HG03139 (cell line): Measurements from ENCODE around the gene NFKB1.
"Not testable (repeated sequence)": the region's sequence is repeated elsewhere in the genome, so short reads cannot be mapped to it uniquely, and the experiment has no call there.

Source experiments
- ATAC-seq: cut with Tn5 transposase; IDR thresholded peaks from one replicate; pipeline ENCODE4 v1.9.1; 2021; ENCODE audit not compliant: unreplicated experiment

Gene NFKB1

DNA sequence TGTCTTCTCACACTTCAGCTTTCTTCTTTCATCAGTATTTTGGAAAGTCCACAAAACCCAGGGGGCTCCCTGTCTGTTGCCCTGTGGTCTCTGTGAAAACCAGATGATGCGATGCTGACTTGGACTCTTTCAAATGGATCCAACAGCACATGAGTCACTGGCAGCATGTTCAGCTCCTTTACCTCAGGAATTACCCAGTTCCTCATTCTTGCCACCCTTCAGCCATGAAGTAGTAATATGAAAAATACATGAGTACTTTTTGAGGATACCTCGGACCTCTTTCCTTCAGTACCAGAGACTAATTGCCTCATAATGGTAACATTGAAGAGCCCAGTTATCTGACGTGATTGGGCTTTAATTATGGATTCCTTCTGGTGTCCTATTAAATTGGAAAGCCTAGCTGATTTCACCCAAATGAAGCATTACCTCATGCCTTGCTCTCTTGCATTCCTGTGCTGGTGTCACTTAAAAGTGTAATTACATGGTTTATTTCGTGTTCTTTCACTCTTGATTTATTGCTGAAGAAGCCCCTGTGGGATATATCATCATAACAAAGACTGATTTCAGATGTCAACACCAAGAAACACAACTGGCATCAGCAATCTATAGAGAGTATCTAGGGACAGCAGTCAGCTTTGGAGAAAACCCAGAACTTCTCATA lies 63.4 kb downstream of the NFKB1 start:
- peak; percentile 73 for ATAC-seq

DNA sequence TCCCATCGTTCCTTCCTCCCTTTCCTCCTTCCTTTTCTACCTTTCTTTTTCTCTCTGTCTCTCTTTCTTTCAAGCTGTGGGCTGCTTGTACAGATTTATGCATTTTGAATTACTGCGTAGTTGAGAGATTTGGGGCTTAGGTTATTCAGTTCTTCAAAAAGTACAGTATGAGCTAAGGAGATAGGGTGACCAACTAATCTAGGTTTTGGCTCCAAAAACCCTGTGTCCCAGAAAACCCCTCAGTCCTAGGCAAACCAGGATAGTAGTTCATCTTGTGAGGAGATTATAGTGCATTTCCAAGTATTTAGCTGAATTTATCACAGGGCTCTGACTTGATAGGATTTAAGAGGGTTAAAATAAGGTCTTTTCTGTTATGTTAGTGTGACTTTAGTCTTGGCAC lies 64.5 kb downstream of the NFKB1 start:
- ATAC-seq: no peak

DNA sequence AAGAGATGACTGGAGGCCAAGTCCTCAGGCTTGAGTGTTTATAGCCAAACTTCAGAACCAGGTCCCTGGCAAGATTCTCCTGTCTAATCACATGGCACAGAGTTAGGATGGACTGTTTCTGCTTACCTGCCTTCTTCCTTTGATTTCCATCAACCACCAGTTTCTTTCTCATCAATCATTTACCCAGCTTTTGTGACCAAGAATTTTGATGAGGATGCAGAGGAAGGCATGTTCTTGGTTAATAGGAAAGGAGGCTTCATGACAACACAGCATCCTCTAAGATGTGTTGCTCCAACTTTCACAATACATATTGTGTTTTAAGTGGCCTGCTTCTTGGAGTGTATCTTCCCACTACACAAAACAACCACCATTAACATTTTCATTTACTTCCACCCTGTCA lies 65.3 kb downstream of the NFKB1 start:
- no peak for ATAC-seq

DNA sequence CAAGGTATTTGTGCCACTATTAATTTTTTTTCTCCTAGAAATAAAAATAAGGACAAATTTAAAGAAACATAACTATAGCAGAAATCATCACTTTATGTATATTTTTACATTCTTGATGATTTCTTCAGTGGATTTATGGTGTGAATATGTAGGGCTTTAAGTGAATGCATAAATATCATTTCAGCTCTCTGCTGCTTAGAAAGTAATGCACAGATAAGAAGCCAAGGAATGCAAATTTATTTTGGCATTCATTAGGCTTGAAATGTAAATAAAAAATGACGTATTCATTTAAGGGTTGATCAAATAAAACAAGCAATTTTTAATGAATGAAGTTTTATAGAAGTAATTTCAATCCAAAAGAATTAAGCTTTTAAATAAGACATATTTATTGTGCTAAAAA lies 66.3 kb downstream of the NFKB1 start:
- ATAC-seq: no peak

GRCh38 chr4:102569200-102569599 lies 68.0 kb downstream of the NFKB1 start:
- no peak for ATAC-seq

DNA sequence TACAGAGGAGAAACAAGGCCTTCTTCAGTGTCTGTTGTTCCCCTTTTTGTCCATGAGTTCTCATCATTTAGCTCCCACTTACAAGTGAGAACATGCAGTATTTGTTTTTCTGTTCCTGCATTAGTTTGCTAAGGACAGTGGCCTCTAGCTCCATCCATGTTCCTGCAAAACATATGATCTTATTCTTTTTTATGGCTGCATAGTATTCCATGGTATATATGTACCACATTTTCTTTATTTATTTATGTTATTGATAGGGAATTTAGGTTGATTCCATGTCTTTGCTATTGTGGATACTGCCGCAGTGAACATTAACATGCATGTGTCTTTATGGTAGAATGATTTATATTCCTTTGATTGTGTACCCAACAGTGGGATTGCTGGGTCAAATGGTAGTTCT lies 69.1 kb downstream of the NFKB1 start:
- ATAC-seq: not testable (repeated sequence)

DNA sequence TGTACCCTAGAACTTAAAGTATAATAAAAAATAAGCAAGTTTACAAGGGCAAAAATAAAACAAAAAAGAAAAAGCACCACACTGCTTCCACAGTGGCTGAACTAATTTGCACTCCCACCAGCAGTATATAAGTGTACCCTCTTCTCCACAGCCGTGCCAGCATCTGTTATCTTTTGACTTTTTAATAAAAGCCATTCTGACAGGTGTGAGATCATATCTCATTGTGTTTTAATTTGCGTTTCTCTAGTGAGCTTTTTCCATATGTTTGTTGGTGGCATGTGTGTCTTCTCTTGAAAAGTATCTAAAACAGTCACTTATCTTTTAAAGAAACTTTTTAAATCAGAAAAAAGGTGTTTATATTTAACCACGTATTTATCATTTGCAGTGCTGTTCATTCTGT lies 71.3 kb downstream of the NFKB1 start:
- no peak for ATAC-seq

DNA sequence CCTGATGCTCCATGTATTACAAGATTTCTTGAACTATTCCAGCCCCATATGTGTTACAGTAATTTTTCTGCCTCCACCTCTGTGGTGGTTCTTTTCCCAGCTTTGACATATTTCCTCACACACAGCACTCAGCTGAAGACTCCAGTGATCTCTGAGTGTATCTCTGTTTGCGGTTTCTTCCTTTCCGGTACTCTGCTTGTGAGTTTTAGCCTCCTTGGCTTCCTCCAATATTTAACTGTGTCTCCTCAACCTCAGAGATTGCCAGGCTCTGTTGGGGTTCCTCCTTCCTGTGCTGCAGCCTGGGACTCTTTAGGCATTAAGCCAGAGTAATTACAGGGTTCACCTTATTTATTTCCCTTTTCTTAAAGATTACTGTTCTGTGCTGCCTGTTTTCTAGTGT lies 73.2 kb downstream of the NFKB1 start:
- no peak for ATAC-seq

DNA sequence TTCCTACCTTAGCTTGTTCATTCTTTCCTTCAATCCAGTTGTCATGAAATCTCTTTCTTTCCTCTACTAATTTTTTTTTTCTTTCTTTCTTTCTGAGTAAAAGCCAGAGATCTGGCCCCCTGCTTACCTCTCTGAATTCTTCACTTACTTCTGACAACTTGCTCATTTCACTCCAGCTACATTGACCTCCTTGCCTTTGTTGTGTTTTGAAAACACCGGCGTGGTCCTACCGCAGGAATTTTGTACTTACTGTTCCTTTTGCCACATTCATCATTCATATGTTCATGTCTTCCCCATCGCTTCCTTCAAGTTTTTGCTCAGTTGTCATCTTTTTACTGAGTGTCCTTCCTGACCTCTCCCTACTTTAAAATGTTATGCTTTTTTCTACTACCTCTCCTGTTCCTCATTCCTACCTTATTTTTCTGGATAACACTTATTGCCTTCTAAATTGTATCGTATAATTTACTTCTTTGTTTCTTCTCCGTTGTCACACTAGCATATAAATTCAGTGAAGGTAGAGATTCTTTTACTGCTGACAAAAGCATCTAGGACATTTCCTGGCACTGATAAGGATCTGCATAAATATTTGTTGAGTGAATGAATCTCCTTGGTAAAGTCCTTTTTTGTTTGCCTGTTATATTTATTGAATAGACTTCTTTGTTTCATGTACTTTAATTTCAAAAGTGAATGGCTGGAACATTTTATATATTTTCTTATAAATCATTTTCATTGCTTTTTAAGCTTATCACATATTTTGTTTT lies 74.4 kb downstream of the NFKB1 start:
- ATAC-seq: no peak

GRCh38 chr4:102578270-102578669 lies 77.1 kb downstream of the NFKB1 start:
- ATAC-seq: no peak

- no peak for ATAC-seq
Measured at GRCh38 chr4:102578819-102579218, 77.7 kb downstream of the NFKB1 start.

DNA sequence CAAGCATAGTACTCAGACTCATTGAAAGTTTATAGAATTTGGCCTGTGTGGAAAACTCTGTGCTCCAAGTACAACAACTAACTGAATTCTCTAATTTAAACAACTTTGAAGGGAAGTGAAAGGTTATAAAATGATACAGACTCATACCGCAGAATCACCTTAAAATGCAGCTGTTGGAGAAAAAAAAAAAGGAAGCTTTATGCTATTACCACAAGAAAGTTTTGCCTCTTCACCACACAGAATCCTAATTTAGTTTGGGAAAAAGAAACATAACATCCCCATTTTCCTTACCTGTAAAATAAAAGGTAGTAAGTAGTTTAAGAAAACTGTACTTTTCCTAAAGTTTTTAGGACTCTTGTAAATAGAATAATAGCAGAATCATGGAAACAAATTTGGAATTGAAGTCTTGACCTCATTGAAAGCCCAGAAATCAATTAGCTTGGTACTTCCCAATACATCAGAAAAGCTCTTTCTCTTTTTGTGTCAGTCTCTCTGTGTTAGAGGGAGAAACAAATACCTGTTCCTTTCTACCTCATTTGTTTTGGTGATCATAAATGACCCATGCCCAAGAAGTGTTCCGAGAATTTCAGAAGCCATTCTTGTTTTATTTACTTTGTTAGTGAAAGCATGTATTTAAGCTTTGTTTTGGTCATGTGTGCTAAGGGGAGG lies 78.8 kb downstream of the NFKB1 start:
- no peak for ATAC-seq

DNA sequence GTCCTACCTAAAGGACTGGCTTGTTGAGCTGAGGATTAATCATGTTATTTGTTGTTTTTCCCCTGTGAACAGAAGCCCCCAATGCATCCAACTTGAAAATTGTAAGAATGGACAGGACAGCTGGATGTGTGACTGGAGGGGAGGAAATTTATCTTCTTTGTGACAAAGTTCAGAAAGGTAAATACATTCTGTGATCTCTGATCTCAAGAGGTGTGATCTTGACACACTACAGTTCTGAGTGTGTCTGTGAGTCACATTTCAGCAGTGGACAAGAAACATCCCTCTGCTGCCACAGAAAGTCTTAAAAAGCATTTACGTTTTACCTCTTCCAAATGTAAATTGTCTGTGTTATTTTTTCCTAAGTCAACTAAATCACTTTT lies 79.3 kb downstream of the NFKB1 start:
- ATAC-seq: no peak

DNA sequence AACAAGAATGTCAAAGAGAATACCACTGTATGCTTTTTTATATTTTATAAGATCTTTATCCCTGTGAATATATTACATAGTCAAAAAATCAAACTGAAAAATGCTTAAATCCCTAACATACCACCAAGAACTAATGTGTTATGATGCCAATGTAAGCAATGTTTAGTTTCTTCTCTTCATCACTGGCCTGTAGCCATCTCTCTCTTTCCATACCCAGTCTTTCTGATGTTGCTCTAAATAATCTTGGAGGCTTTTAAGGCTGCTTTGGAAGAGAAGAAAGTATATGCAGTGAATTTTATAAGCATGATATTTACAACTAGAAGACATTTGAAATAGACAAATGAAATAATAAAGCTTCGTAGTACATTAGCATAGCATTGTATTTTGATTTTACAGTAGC lies 82.9 kb downstream of the NFKB1 start:
- ATAC-seq: no peak

DNA sequence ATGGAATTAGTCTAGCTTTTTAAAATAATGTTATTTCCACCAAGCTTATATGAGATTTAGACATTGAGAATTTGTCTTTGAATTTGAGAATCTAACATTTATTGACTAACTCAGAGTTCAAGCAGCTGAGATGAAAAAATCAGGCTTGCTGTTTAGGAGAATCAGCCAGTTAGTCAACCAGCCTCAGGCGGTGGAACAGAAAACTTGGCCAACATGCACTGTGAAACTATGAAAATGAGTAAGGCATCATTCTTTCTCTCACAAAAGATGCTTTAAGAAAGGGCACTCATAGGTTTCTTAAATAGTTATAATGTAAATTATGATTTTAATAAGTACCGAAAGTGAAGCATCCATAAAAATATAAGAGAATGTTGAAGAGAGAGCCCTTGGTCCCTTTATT lies 84.2 kb downstream of the NFKB1 start:
- no peak for ATAC-seq

GRCh38 chr4:102586002-102586643 lies 85.0 kb downstream of the NFKB1 start:
- no peak for ATAC-seq

DNA sequence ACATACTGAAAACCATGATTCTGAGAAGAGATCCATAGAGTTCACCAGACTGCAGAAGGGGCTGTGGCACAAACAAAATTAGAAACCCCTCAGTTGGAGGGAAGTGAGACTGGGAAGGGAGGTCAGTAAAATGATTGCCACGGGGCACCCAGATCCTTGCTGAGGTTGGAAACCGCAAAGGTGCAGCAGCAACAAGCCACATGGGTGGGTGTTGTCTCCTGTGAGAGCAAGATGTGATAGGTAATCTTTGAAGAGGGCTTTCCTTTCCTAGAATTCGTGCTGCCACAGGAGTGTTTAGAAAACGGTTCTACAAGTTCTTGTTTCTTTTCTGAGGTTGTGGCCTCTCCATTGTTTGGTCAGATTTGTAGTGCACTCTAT lies 85.5 kb downstream of the NFKB1 start:
- no peak for ATAC-seq

GRCh38 chr4:102589743-102590142 lies 88.6 kb downstream of the NFKB1 start:
- ATAC-seq: no peak

DNA sequence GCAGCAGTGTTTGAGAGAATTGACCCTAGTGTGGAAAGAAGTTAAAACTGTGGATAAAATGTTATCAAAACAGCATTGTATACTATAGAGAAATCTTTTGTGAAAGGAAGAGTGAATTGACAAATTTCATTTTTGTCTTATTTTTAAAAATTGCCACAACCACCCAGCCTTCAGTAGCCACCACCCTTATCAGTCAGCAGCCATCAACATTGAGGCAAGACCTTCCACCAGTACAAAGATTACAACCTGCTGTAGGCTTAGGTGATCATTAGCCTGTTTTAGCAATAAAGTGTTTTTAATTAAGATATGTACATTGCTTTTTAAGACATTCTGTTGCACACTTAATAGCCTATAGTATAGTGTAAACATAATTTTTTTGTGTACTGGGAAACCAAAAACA lies 91.1 kb downstream of the NFKB1 start:
- no peak for ATAC-seq

- no peak for ATAC-seq
Measured at GRCh38 chr4:102593147-102593546, 92.0 kb downstream of the NFKB1 start.

DNA sequence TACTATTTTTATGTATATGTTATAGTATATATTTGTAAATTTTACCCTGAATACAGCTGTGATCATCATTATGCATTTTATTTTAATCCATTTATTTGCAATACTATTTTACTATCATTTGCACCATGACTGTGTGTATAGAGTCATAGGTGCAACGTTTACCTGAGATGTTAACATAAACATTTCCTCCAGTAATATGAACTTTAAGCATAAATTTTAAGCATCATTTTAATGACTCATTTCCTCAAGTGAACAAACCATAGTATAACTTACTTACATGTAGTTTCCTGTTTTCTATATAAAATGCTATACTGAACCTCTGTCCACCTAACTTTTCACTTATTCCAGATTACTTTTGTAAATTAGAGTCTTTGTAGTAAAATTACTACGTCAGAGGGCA lies 92.8 kb downstream of the NFKB1 start:
- ATAC-seq: no peak

- ATAC-seq: no peak
Measured at GRCh38 chr4:102596532-102596931, 95.4 kb downstream of the NFKB1 start.
